Left ventricle myocardium inferior (tissue), 1 donor: Measurements from ENCODE around the gene RNPEP. TPM values are rescaled to one million over a fixed set of nuclear protein-coding genes. Genes with fewer than 3 reads are reported as not detected.
A peak's percentile ranks its signal among the peaks of the same experiment; 100 is the strongest.

ENCODE experiments used
- DNase-seq: peaks from one replicate; pipeline ENCODE4 v3.0.0-alpha.2; 2020
- H3K27ac ChIP-seq: fragments of 200-600 bp; replicated peaks from 2 replicates; pipeline ENCODE4 v1.8.0; 2021
- H3K27me3 ChIP-seq: fragments of 200-600 bp; 2 replicates; pipeline ENCODE4 v1.8.0; 2021; ENCODE audit warnings: low read depth
- H3K36me3 ChIP-seq: fragments of 200-600 bp; 2 replicates; pipeline ENCODE4 v1.8.0; 2021
- H3K4me1 ChIP-seq: fragments of 200-600 bp; 2 replicates; pipeline ENCODE4 v1.8.0; 2021
- H3K4me3 ChIP-seq: fragments of 200-600 bp; 2 replicates; pipeline ENCODE4 v1.8.0; 2021; ENCODE audit warnings: mild to moderate bottlenecking, moderate library complexity
- H3K9me3 ChIP-seq: fragments of 200-600 bp; replicated peaks from 2 replicates; pipeline ENCODE4 v1.8.0; 2021
- intact Hi-C: fragments of 100-400 bp; cut with micrococcal nuclease; formaldehyde crosslinking; loops from one replicate; pipeline ENCODE4 v1.11.0; 2022
- total RNA-seq: library from RNA; stranded (reverse); fragmentation: NEBNext Ultra II Directional; extraction: Animal tissue kit (Norgen Biotek cat#: 25700); gene quantifications from one replicate; pipeline ENCODE4 v1.2.1, GENCODE V29; 2021
- TF ChIP-seq, protein P1 (sequence below): fragments of 200-600 bp; IDR thresholded peaks from 2 replicates; pipeline ENCODE4 v1.8.0; 2021; ENCODE audit warnings: antibody characterized with exemption, mild to moderate bottlenecking, borderline replicate concordance
- donor health status: DM: no; HTN: yes; CAD: no; lungs with severe emphysema.

The RNPEP gene
- total RNA-seq, 1 donor from 2014 or later = 16.6 TPM

DNA sequence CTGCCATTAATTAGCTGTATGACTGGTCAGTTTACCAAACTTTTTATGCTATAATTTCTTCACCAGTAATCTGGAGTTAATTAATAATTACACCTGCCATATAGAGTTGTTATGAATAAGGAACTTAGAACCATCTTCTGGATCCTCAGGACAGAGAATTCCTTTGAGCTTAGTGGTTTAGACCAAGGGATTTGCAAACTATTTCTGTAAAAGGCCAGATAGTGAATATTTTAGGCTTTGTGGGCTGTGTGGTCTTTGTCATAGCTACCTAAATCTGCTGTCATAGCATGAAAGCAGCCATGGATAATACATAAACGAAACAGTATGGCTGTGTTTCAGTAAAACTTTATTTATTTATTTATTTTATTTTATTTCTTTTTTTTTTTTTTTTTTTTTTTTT lies 18.2 kb upstream of the RNPEP start:
- H3K27me3 ChIP-seq = no peaks in the 10 kb centered on the region
- H3K9me3 ChIP-seq = no peaks in the 10 kb centered on the region
- DNase-seq = no peak
- TF ChIP-seq, protein P1, sequence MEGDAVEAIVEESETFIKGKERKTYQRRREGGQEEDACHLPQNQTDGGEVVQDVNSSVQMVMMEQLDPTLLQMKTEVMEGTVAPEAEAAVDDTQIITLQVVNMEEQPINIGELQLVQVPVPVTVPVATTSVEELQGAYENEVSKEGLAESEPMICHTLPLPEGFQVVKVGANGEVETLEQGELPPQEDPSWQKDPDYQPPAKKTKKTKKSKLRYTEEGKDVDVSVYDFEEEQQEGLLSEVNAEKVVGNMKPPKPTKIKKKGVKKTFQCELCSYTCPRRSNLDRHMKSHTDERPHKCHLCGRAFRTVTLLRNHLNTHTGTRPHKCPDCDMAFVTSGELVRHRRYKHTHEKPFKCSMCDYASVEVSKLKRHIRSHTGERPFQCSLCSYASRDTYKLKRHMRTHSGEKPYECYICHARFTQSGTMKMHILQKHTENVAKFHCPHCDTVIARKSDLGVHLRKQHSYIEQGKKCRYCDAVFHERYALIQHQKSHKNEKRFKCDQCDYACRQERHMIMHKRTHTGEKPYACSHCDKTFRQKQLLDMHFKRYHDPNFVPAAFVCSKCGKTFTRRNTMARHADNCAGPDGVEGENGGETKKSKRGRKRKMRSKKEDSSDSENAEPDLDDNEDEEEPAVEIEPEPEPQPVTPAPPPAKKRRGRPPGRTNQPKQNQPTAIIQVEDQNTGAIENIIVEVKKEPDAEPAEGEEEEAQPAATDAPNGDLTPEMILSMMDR = no peak
- intact Hi-C loops = no loop called here
- H3K36me3 ChIP-seq = peaks cover 97% of the 10 kb centered on the region
- no peak overlapping the region for H3K4me3 ChIP-seq
- no peaks in the 10 kb centered on the region for H3K4me1 ChIP-seq
- H3K27ac ChIP-seq = no peak overlapping the region

DNA sequence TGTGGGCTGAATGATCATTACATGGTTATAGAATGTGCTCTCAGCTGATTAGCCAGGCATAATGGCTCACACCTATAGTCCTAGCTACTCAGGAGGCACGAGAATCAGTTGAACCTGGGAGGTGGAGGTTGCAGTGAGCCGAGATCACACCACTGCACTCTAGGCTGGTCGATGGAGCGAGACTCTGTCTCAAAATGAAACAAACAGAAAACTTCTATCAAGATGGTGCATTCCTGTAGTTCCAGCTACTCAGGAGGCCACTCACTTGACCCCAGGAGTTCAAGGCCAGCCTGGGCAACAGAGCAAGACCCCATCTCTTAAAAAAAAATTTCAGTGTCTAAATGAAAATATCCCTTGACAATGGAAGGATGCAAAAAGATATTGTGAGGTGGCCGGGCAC lies 16.3 kb upstream of the RNPEP start:
- no peaks in the 10 kb centered on the region for H3K4me1 ChIP-seq
- peaks cover 97% of the 10 kb centered on the region for H3K36me3 ChIP-seq
- no peaks in the 10 kb centered on the region for H3K9me3 ChIP-seq
- TF ChIP-seq, protein P1 = no peak
- H3K27me3 ChIP-seq = no peaks in the 10 kb centered on the region
- intact Hi-C loops = no loop called here
- no peak overlapping the region for H3K27ac ChIP-seq
- H3K4me3 ChIP-seq = no peak overlapping the region
- DNase-seq = no peak

DNA sequence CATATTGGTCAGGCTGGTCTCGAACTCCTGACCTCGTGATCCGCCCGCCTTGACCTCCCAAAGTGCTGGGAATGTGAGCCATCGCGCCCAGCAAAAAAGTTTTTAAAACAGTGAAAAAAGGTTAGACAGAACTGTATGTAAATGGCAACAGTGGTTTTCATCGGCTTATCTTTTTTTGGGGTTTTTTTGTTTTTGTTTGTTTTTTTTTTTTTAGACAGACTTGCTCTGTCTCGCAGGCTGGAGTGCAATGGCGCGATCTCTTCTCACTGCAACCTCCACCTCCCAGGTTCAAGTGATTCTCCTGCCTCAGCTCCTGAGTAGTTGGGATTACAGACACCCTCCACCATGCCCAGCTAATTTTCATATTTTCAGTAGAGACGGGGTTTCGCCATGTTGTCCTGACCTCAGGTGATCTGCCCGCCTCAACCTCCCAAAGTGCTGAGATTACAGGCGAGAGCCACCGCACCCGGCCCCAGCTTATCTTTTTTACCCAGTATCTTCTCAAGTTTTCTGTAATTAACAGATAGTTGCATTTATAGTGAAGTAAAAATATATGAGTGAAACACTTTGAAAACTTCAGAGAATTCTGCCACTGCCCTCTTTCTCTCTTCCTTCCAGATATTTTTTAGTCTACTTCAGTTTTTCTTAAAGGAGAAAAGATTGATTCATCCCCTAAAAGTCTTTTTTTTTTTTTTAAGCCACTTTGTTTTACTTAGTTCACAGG lies 14.1 kb upstream of the RNPEP start:
- peaks cover 9% of the 10 kb centered on the region for H3K4me1 ChIP-seq
- no peak overlapping the region for H3K27ac ChIP-seq
- no peak for DNase-seq
- H3K9me3 ChIP-seq = no peaks in the 10 kb centered on the region
- H3K36me3 ChIP-seq = peaks cover 75% of the 10 kb centered on the region
- TF ChIP-seq, protein P1 = no peak
- intact Hi-C loops = no loop called here
- H3K4me3 ChIP-seq = no peak overlapping the region
- no peaks in the 10 kb centered on the region for H3K27me3 ChIP-seq

DNA sequence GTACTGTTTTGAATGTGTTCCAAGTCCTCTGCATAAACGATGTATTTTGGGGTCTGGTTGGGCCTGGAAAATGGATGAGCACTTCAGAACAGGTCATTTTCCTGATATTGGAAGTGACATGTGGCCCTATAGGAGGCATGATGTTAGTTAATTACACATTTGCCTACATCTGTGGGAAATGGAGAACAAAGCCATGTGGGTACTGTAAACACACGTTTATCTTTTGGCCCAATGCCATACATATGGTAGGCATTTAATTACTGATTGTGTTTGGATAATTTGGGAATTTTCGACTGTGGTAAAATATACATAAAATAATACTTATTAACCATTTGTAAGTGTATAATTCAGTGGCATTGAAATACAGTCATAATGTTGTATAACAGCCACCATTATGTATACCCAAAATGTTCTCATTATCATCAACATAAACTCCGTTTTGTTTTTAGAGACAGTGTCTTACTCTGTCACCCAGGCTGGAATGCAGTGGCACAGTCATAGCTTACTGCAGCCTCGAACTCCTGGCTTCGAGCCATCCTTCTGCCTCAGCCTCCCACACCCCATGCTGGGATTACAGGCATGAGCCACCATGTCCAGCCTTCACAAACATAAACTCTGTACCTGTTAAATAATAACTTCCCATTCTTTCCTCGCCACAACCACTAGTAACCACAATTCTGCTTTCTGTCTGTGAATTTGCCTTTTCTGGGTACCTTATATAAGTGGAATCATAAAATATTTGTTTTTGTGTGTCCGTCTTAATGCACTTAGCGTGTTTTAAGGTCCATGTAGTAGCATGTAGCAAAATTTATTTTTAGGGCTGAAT lies 11.9 kb upstream of the RNPEP start:
- H3K27me3 ChIP-seq = no peaks in the 10 kb centered on the region
- peaks cover 9% of the 10 kb centered on the region for H3K4me1 ChIP-seq
- TF ChIP-seq, protein P1 = no peak
- H3K36me3 ChIP-seq = peaks cover 53% of the 10 kb centered on the region
- H3K4me3 ChIP-seq = no peak overlapping the region
- DNase-seq = no peak
- H3K27ac ChIP-seq = no peak overlapping the region
- intact Hi-C loops = loop anchor here (5.0 kb wide), 2 partner anchors 73 to 93 kb away; no protein-coding TSS in a partner anchor
- no peaks in the 10 kb centered on the region for H3K9me3 ChIP-seq

DNA sequence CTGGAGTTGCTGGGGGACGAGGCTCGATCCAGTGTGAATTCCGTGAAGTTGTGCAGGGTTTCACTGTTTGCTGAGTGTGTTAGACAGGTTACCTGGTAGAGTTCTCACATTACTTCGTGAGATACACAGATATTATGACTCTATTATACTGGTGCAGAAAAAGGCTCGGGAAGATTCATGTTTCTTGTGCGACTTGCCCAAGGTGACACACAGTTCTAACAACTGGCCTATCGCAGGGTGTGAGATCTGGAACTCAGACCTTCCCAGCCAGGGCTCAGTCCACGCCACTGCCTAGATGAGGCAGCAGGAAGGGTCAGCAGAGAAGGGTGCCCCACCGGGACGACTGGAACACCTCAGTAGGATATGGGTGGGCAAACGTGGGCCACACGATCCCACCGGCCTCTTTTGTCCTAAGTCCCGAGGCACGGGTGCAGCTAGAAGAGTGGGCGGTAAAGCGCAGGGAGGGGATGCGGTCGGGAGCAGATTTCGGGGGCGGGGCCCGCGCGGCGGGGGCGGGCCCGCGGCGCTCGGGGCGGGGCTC lies 296 bp upstream of the RNPEP start:
- TF ChIP-seq, protein P1 = no peak
- H3K27ac ChIP-seq = peak overlapping the region; percentile 96
- H3K27me3 ChIP-seq = no peaks in the 10 kb centered on the region
- intact Hi-C loops = no loop called here
- peaks cover 46% of the 10 kb centered on the region for H3K4me1 ChIP-seq
- H3K36me3 ChIP-seq = no peaks in the 10 kb centered on the region
- no peaks in the 10 kb centered on the region for H3K9me3 ChIP-seq
- peak overlapping the region; percentile 89 for H3K4me3 ChIP-seq
- DNase-seq = peak; percentile 84
